T47D (cell line): ENCODE data around the gene CCDC43.
"Not testable (repeated sequence)": the region's sequence is repeated elsewhere in the genome, so short reads cannot be mapped to it uniquely, and the experiment has no call there.

Source experiments
- DNase-seq, 2 experiments: peaks; one replicate each; pipeline versions ENCODE4 v3.0.0 to v3.0.0-alpha.2; 2011 to 2012; ENCODE audit warnings: low read depth in 1 of 2, low spot score in 1 of 2
- JUND ChIP-seq: IDR thresholded peaks from 2 replicates; pipeline ENCODE4 v1.6.1; 2012; ENCODE audit warnings: low read depth
- in situ Hi-C: cut with HindIII; loops from 2 replicates; pipeline ENCODE4 v1.10.0; 2016; ENCODE audit warnings: low sequenced_read_pairs, low pct_unique_long_range_greater_than_20kb

Gene CCDC43

DNA sequence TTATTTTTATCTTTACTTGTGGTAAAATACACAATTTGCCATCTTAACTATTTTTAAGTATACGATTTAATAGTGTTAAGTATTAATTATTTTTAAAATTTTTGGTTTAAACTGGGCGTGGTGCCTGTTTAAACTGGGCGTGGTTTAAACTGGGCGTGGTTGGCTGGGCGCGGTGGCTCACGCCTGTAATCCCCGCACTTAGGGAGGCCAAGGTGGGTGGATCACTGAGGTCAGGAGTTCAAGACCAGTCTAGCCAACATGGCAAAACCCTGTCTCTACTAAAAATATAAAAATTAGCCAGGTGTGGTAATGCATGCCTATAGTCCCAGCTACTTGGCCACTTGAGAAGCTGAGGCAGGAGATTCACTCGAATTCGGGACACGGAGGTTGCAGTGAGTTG is 4.0 kb upstream of the CCDC43 start:
- DNase-seq = no peak
- in situ Hi-C loops = no loop called here
- TF ChIP-seq JUND = no peak

- DNase-seq = peak; percentile 11 to 61
- in situ Hi-C loops = not testable (repeated sequence)
These were observed 1.2 kb upstream of the CCDC43 start for GRCh38 chr17:44690746-44691306.

DNA sequence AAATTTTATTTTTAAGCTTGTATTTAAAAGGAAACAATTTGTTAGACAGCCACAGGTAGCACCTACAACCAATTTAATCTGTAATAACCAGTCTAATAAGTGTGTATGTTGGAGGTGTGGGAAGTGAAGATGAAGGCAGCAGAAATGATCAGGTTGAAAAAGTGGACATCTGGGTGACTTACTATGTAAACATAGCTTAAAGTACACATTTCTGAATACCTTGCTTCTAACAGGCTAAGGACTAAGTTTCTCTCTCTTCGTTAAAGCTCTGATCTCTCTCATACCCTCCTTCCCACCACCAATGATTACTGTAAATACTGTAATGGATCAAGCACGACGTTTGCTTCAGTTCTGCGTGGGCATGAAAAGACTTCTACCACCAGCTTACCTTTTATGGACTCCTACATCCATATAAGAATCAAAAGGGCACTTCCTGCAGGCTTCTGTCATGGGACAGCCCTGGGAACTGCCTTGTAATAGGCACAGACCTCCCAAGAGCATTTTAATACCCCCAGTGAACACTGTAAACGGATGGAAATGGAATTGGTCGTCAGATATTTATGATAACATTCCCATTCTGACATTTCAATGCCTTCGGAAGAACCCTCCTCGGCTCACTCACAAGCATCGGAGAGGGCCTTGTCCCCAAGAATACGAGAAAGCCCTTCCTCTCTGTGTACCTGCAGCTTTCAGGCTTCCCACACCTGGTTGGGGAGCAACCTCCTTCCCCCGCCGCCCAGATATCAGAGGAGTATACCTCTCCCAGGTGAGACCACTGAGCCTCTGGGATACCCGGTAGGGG is 700 bp downstream of the CCDC43 start:
- TF ChIP-seq JUND = no peak
- in situ Hi-C loops = no loop called here
- peak in 1 of 2 experiments; percentile 24 for DNase-seq

DNA sequence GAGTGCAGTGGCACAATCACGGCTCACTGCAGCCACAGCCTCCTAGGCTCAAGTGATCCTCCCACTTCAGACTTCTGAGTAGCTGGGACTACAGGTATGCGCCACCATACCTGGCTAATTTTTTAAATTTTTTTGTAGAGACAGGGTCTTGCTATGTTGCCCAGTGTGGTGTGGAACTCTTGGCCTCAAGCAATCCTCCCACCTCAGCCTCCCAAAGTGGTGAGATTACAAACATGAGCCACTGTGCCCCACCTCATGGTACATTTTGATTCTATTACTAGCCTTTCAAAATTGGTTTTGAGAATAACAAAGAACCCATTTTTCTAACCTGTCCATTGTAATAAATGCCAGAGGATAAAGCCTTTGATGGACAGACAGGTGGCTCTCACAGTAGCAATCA is 1.4 kb downstream of the CCDC43 start:
- DNase-seq = no peak
- in situ Hi-C loops = no loop called here
- no peak for TF ChIP-seq JUND

DNA sequence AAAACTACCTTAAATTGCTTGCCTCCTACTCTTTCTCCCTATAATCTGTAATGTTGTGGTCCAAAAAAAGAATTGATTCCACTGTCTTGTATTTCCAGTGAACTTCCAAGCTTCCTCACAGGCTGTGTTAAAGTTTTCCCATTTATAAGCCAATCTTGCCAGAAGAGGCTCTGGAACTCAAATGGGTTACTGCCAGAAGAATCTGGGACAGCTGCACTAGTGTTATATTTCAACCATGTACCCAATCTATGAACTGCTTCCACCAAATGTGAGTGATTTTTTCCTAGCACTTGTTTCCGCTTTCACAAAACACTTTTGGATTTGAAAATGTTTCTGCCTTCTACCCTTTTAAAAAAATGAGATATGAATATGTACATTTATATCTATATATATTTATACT is 1.8 kb downstream of the CCDC43 start:
- in situ Hi-C loops = no loop called here
- DNase-seq = no peak
- TF ChIP-seq JUND = no peak

- in situ Hi-C loops, DNase-seq: not testable (repeated sequence)
These were observed 6.3 kb downstream of the CCDC43 start for GRCh38 chr17:44683303-44683702.

DNA sequence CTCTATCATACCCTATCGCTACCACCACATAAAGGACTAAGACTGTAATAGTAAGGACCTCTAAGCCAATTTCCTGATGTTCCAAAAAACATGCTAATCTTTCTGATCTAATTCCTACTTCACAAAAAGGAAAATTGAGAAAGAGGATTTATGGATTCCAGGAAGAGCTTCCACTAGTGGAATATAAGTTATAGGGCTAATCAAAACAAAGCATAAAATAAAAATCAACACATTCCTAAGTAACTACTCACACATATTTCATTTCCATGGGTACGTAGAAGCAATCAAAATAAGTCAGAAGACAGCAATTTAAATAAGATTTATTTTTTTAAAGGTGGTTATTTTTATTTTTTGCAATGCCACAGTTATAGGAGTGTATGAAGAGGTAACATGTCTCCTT is 12.4 kb downstream of the CCDC43 start:
- in situ Hi-C loops = no loop called here
- no peak for TF ChIP-seq JUND
- no peak for DNase-seq

GRCh38 chr17:44673893-44674292 is 15.7 kb downstream of the CCDC43 start:
- TF ChIP-seq JUND = no peak
- in situ Hi-C loops = no loop called here
- no peak for DNase-seq

DNA sequence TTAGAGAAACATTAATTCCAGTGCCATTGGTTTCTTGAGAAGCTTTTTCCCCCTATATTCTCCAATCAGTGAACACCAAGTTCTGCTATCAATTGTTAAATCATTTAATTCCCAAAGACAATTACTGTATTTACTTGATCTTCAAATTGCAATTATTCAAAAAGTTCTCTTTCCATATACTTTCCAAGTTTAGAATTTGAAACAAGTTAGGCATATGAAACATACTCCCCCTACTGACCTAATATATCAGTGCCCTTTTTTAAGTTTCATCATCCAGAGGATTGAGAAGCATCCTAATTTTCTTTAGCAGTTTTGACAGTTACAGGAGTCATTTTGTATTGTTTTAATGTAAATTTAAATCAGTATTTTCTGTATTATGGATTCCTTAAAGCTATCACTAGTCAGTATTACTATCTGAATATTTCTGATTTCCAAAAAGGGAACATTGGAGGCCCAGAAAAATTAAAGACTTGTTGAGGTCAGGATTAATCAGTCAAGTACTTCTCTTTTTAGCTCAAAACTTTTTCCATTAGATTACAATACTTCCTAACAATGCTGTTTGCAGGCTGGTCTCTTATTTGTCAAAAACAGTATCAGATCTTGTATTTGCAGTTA is 17.0 kb downstream of the CCDC43 start:
- peak in 1 of 2 experiments; percentile 52 for DNase-seq
- in situ Hi-C loops = no loop called here
- TF ChIP-seq JUND = no peak

- no peak for TF ChIP-seq JUND
- DNase-seq = no peak
- in situ Hi-C loops = no loop called here
These were observed 23.6 kb downstream of the CCDC43 start for GRCh38 chr17:44666006-44666405.

DNA sequence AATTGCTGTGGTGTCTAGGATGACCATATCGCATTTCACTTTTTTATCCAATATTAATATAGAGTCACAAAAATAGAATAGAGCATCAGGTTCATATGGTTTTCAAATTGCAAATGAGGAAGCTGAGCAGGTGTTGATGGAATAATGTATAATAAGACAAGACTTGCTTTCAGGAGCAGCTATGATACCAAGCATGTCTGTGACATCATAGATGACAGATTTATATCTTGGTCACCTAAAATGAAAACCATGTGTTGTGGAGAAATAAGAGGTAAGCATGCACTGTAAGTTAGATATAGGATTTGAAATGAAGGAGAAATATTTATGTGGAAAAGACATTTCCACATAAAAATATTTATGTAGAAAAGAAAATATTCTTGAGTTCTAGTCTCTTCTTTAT is 24.7 kb downstream of the CCDC43 start:
- no peak for TF ChIP-seq JUND
- in situ Hi-C loops = no loop called here

DNA sequence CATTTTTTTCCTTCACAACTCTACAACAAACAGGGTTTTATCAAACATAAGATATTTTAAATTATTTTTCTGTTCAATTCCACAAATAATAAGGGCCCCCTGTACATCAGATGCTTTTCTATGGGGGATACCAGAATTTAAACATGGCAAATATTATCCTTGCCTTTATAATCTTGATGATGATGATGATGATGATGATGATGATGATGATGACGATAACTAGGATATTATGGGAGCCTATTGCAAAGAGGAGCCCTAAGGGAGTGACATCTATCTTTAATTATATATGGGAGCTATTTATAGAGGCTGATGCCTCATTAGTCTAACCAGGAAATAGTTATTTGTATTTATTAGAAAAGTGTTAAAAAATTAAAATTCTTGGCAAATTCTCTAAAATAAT is 26.5 kb downstream of the CCDC43 start:
- DNase-seq = no peak
- TF ChIP-seq JUND = no peak
- in situ Hi-C loops = no loop called here

More for the DNA sequence above, 24.7 kb downstream of the CCDC43 start:
- no peak for DNase-seq

DNA sequence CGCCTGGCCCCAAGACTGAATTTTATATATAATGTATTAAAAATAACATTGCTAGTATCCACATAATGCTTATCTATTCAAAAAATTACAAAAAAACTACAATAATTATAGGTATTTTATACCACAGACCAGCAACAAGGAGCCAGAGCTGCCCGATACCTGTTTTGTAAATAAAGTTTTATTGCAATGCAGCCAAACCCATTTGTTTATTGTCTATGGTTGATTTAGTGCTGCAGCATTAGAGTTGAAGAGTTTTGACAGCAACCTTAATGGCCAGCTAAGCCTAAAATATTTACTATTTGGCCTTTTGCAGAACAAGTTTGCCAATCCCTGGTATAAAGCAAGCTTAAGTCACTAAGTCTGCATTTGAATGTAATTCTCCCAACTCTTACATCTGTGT is 27.7 kb downstream of the CCDC43 start:
- TF ChIP-seq JUND = no peak
- in situ Hi-C loops = no loop called here
- no peak for DNase-seq
